GM19372 (cell line): ENCODE data around the gene DPPA2.
"Not testable (repeated sequence)": the region's sequence is repeated elsewhere in the genome, so short reads cannot be mapped to it uniquely, and the experiment has no call there.

Experiments
- ATAC-seq: cut with Tn5 transposase; IDR thresholded peaks from one replicate; pipeline ENCODE4 v1.9.1; 2021; ENCODE audit warnings: mild to moderate bottlenecking, low read depth, moderate library complexity; ENCODE audit not compliant: unreplicated experiment

Gene DPPA2

GRCh38 chr3:109316162-109316730 is at the start of gene DPPA2:
Gene DPPA2, minus strand, starts transcription at chr3:109316517. Its CDS starts 1,975 bp downstream, at chr3:109314542.
- ATAC-seq, result no peak

GRCh38 chr3:109364088-109364487 is 47.8 kb upstream of the DPPA2 start:
- ATAC-seq, result no peak

- ATAC-seq, result no peak
Observed at GRCh38 chr3:109363634-109364033, 47.3 kb upstream of the DPPA2 start.

GRCh38 chr3:109362823-109363222 is 46.5 kb upstream of the DPPA2 start:
- no peak for ATAC-seq

GRCh38 chr3:109358809-109359208 is 42.5 kb upstream of the DPPA2 start:
- ATAC-seq, result not testable (repeated sequence)

GRCh38 chr3:109356442-109357155 is 40.3 kb upstream of the DPPA2 start:
- ATAC-seq, result no peak

GRCh38 chr3:109355625-109356441 is 39.5 kb upstream of the DPPA2 start:
- ATAC-seq, result no peak

GRCh38 chr3:109353057-109353456 is 36.7 kb upstream of the DPPA2 start:
- no peak for ATAC-seq

- ATAC-seq, result no peak
Observed at GRCh38 chr3:109351231-109351630, 34.9 kb upstream of the DPPA2 start.

GRCh38 chr3:109346770-109347295 is 30.5 kb upstream of the DPPA2 start:
- ATAC-seq, result no peak

- ATAC-seq, result no peak
Observed at GRCh38 chr3:109346099-109346498, 29.8 kb upstream of the DPPA2 start.

- no peak for ATAC-seq
Observed at GRCh38 chr3:109339714-109340648, 23.7 kb upstream of the DPPA2 start.

GRCh38 chr3:109339197-109339596 is 22.9 kb upstream of the DPPA2 start:
- ATAC-seq, result no peak

GRCh38 chr3:109338322-109338721 is 22.0 kb upstream of the DPPA2 start:
- ATAC-seq, result no peak

- ATAC-seq, result no peak
Observed at GRCh38 chr3:109337393-109337792, 21.1 kb upstream of the DPPA2 start, which contains the start of gene DPPA4. Gene DPPA4, minus strand, starts transcription at chr3:109337546. Its CDS starts 29 bp downstream, at chr3:109337517.

- ATAC-seq, result no peak
Observed at GRCh38 chr3:109336291-109336861, 20.1 kb upstream of the DPPA2 start.

- ATAC-seq, result no peak
Observed at GRCh38 chr3:109334572-109334971, 18.3 kb upstream of the DPPA2 start.

GRCh38 chr3:109331692-109332091 is 15.4 kb upstream of the DPPA2 start:
- no peak for ATAC-seq

- ATAC-seq, result no peak
Observed at GRCh38 chr3:109330405-109330804, 14.1 kb upstream of the DPPA2 start.

- ATAC-seq, result no peak
Observed at GRCh38 chr3:109328202-109328601, 11.9 kb upstream of the DPPA2 start.
